ENCODE data around the gene TMEM179B.
"Not testable (repeated sequence)": the region's sequence is repeated elsewhere in the genome, so short reads cannot be mapped to it uniquely, and the experiment has no call there.

Gene TMEM179B

GRCh38 chr11:62787005-62787759, at the start of gene TMEM179B:
TMEM179B (plus strand) TSS chr11:62787402; CDS start chr11:62787432, 30 bp downstream.
- peak; percentile 94 to 99 for DNase-seq (ENCODE audit: extremely low read depth in 1 of 2, low read depth in 1 of 2)

- no peak for DNase-seq (ENCODE audit: extremely low read depth in 1 of 2, low read depth in 1 of 2)
Observed at GRCh38 chr11:62747475-62748160, 39.6 kb upstream of the TMEM179B start.

- DNase-seq (ENCODE audit: extremely low read depth in 1 of 2, low read depth in 1 of 2): not testable (repeated sequence)
Observed at GRCh38 chr11:62749931-62750330, 37.3 kb upstream of the TMEM179B start.

GRCh38 chr11:62752177-62752785, 34.9 kb upstream of the TMEM179B start:
- DNase-seq (ENCODE audit: extremely low read depth in 1 of 2, low read depth in 1 of 2): no peak

- DNase-seq (ENCODE audit: extremely low read depth in 1 of 2, low read depth in 1 of 2): no peak
Observed at GRCh38 chr11:62752994-62753735, 34.0 kb upstream of the TMEM179B start.

- peak; percentile 90 to 97 for DNase-seq (ENCODE audit: extremely low read depth in 1 of 2, low read depth in 1 of 2)
Observed at GRCh38 chr11:62753736-62754603, 33.2 kb upstream of the TMEM179B start, which contains the start of gene ZBTB3. ZBTB3 (minus strand) TSS chr11:62754160; CDS start chr11:62753664, 496 bp downstream.

GRCh38 chr11:62755086-62755615, 32.1 kb upstream of the TMEM179B start:
- no peak for DNase-seq (ENCODE audit: extremely low read depth in 1 of 2, low read depth in 1 of 2)

- no peak for DNase-seq (ENCODE audit: extremely low read depth in 1 of 2, low read depth in 1 of 2)
Observed at GRCh38 chr11:62757846-62758788, 29.1 kb upstream of the TMEM179B start.

- DNase-seq (ENCODE audit: extremely low read depth in 1 of 2, low read depth in 1 of 2): not testable (repeated sequence)
Observed at GRCh38 chr11:62760867-62761227, 26.4 kb upstream of the TMEM179B start.

- no peak for DNase-seq (ENCODE audit: extremely low read depth in 1 of 2, low read depth in 1 of 2)
Observed at GRCh38 chr11:62770778-62771143, 16.4 kb upstream of the TMEM179B start.

- peak; percentile 93 to 94 for DNase-seq (ENCODE audit: extremely low read depth in 1 of 2, low read depth in 1 of 2)
Observed at GRCh38 chr11:62771144-62772021, 15.8 kb upstream of the TMEM179B start, which contains the start of gene TAF6L. TAF6L (plus strand) TSS chr11:62771396; CDS start chr11:62775784, 4,388 bp downstream.

- no peak for DNase-seq (ENCODE audit: extremely low read depth in 1 of 2, low read depth in 1 of 2)
Observed at GRCh38 chr11:62774407-62774806, 12.8 kb upstream of the TMEM179B start.

- DNase-seq (ENCODE audit: extremely low read depth in 1 of 2, low read depth in 1 of 2): no peak
Observed at GRCh38 chr11:62775646-62776045, 11.6 kb upstream of the TMEM179B start.

- no peak for DNase-seq (ENCODE audit: extremely low read depth in 1 of 2, low read depth in 1 of 2)
Observed at GRCh38 chr11:62777389-62777788, 9.8 kb upstream of the TMEM179B start.

GRCh38 chr11:62778441-62778840, 8.8 kb upstream of the TMEM179B start:
- no peak for DNase-seq (ENCODE audit: extremely low read depth in 1 of 2, low read depth in 1 of 2)

GRCh38 chr11:62782753-62783152, 4.4 kb upstream of the TMEM179B start:
- DNase-seq (ENCODE audit: extremely low read depth in 1 of 2, low read depth in 1 of 2): no peak

GRCh38 chr11:62786318-62787004, 741 bp upstream of the TMEM179B start:
- peak; percentile 73 to 74 for DNase-seq (ENCODE audit: extremely low read depth in 1 of 2, low read depth in 1 of 2)

All from stimulated activated CD8-positive, alpha-beta memory T cell treated with anti-CD3 and anti-CD28 coated beads, Interleukin-7, amount 100 ng/mL, for 48 hours (primary cell).